Natural killer cell (primary cell): Measurements from ENCODE around the gene VPS36. TPM values are rescaled to one million over a fixed set of nuclear protein-coding genes. Genes with fewer than 3 reads are reported as not detected.
"Not testable (repeated sequence)": the region's sequence is repeated elsewhere in the genome, so short reads cannot be mapped to it uniquely, and the experiment has no call there.

ENCODE experiments used
- ATAC-seq, 3 donors: fragments of 150-1000 bp in 2 of 3; fragments of 200-7000 bp in 1 of 3; cut with Tn5 transposase; 1 replicate in 1 of 3; 2 replicates in 2 of 3; pipeline ENCODE4 v1.10.0; 2021; ENCODE audit warnings: mild to moderate bottlenecking in 2 of 3, moderate library complexity in 2 of 3
- DNase-seq, 2 donors: peaks; one replicate each; pipeline versions ENCODE4 v3.0.0 to v3.0.0-alpha.2; 2013 to 2021; ENCODE audit warnings: mixed read lengths in 1 of 2
- H3K27ac ChIP-seq: one replicate; pipeline ENCODE4 v1.5.1; 2013; ENCODE audit warnings: mild to moderate bottlenecking, low read length
- H3K27me3 ChIP-seq: one replicate; pipeline ENCODE4 v1.6.1; 2013; ENCODE audit warnings: low read length; ENCODE audit not compliant: control insufficient read depth, insufficient read depth
- H3K36me3 ChIP-seq: one replicate; pipeline ENCODE4 v1.6.1; 2013; ENCODE audit warnings: low read length; ENCODE audit not compliant: control insufficient read depth, insufficient read depth
- H3K4me1 ChIP-seq: one replicate; pipeline ENCODE4 v1.6.1; 2013; ENCODE audit warnings: low read length; ENCODE audit not compliant: control insufficient read depth, insufficient read depth
- H3K4me3 ChIP-seq: one replicate; pipeline ENCODE4 v1.5.1; 2013; ENCODE audit warnings: low read length
- H3K9me3 ChIP-seq: one replicate; pipeline ENCODE4 v1.6.1; 2013; ENCODE audit warnings: low read length; ENCODE audit not compliant: control insufficient read depth, insufficient read depth
- H3K27ac Mint-ChIP-seq, 2 donors: one replicate each; pipeline ENCODE4 v1.8.0; 2022; ENCODE audit warnings: mild to moderate bottlenecking in 2 of 2, mixed read lengths in 2 of 2, moderate library complexity in 1 of 2
- H3K27me3 Mint-ChIP-seq, 2 donors: one replicate each; pipeline ENCODE4 v1.8.0; 2022; ENCODE audit warnings: low read depth in 2 of 2, mixed read lengths in 2 of 2
- H3K36me3 Mint-ChIP-seq: one replicate; pipeline ENCODE4 v1.8.0; 2022; ENCODE audit warnings: mixed read lengths
- H3K4me1 Mint-ChIP-seq, 2 donors: one replicate each; pipeline ENCODE4 v1.8.0; 2022; ENCODE audit warnings: mixed read lengths in 2 of 2
- H3K4me3 Mint-ChIP-seq: one replicate; pipeline ENCODE4 v1.8.0; 2022; ENCODE audit warnings: mild to moderate bottlenecking, moderate library complexity, mixed read lengths
- H3K9me3 Mint-ChIP-seq, 2 donors: one replicate each; pipeline ENCODE4 v1.8.0; 2022; ENCODE audit warnings: mixed read lengths in 2 of 2
- WGBS: methylation state at CpG from one replicate; pipeline ENCODE4 v1.1.7; 2013; ENCODE audit warnings: missing lambda C conversion rate; ENCODE audit not compliant: insufficient coverage; 5-methylcytosine and 5-hydroxymethylcytosine counted together
- intact Hi-C: fragments of 100-400 bp; cut with micrococcal nuclease; formaldehyde crosslinking; loops from one replicate; pipeline ENCODE4 v1.14.2; 2022
- total RNA-seq, 4 donors: library from RNA; stranded (reverse); fragments of 120-200 nt in 1 of 4; gene quantifications; one replicate each; pipeline versions ENCODE4 v1.2.3 to v1.2.4, GENCODE V29; 2013 to 2022
- TF ChIP-seq, protein P1 (sequence below): fragments of 200-600 bp; IDR thresholded peaks from one replicate; pipeline ENCODE4 v1.8.0; 2022; ENCODE audit warnings: antibody characterized with exemption

The VPS36 gene
- total RNA-seq, 3 donors from 2014 or later (not counting 1 experiment from before 2014, with no cell fraction given) = 59.0 to 64.2 (median 63.3) TPM

DNA sequence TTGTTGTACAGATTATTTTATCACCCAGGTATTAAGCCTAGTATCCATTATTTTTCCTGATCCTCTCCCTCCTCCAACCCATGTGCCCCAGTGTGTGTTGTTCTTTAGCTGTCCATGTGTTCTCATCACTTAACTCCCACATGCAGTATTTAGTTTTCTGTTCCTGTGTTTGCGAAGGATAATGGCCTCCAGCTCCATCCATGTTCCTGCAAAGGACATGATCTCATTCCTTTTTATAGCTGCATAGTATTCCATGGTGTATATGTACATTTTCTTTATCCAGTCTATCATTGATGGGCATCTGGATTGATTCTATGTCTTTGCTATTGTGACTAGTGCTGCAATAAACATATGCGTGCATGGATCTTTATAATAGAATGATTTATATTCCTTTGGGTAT, 18.1 kb upstream of the VPS36 start:
- H3K9me3 ChIP-seq, H3K4me3 Mint-ChIP-seq, H3K4me1 Mint-ChIP-seq: not testable (repeated sequence)

DNA sequence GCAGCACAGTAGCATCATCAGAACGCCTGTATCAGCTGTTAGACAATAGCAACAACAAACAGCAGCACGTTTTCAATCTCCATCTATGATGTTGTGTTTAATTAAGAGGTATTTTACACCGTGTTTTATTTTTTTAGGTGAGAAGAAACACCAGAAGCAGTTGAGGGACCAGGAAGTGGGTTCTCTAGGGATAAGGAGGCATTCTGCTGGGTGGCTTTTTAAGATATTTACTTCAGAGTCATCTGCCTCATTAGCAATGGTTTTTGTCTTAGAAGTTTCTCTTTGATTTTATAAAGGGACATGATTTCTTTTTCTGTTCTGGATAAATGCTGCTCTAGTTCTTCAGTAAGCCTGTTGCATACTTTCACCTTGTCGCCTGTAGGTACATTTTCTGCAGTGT, 13.1 kb upstream of the VPS36 start:
- Histone ChIP-seq H3K27ac (no peak overlapping the region), H3K36me3 (peaks cover 18% of the 10 kb centered on the region), H3K9me3 (no peaks in the 10 kb centered on the region), H3K27me3 (no peaks in the 10 kb centered on the region), H3K4me3 (no peak overlapping the region), H3K4me1 (no peaks in the 10 kb centered on the region)
- intact Hi-C loops = no loop called here
- no peaks in the 10 kb centered on the region for H3K9me3 Mint-ChIP-seq
- ATAC-seq (no peak), DNase-seq (no peak)
- no peaks in the 10 kb centered on the region for H3K4me1 Mint-ChIP-seq
- WGBS = 79% methylated on average over 4 of the region's 4 CpGs
- H3K27me3 Mint-ChIP-seq = no peaks in the 10 kb centered on the region
- TF ChIP-seq, protein P1, sequence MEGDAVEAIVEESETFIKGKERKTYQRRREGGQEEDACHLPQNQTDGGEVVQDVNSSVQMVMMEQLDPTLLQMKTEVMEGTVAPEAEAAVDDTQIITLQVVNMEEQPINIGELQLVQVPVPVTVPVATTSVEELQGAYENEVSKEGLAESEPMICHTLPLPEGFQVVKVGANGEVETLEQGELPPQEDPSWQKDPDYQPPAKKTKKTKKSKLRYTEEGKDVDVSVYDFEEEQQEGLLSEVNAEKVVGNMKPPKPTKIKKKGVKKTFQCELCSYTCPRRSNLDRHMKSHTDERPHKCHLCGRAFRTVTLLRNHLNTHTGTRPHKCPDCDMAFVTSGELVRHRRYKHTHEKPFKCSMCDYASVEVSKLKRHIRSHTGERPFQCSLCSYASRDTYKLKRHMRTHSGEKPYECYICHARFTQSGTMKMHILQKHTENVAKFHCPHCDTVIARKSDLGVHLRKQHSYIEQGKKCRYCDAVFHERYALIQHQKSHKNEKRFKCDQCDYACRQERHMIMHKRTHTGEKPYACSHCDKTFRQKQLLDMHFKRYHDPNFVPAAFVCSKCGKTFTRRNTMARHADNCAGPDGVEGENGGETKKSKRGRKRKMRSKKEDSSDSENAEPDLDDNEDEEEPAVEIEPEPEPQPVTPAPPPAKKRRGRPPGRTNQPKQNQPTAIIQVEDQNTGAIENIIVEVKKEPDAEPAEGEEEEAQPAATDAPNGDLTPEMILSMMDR = no peak
- H3K27ac Mint-ChIP-seq = no peak overlapping the region
- no peak overlapping the region for H3K4me3 Mint-ChIP-seq
- H3K36me3 Mint-ChIP-seq = no peaks in the 10 kb centered on the region

More for the DNA sequence above, 18.1 kb upstream of the VPS36 start:
- H3K27ac Mint-ChIP-seq, H3K9me3 Mint-ChIP-seq, H3K36me3 ChIP-seq, H3K27me3 Mint-ChIP-seq, H3K4me1 ChIP-seq, DNase-seq, ATAC-seq, H3K27me3 ChIP-seq, H3K36me3 Mint-ChIP-seq, H3K27ac ChIP-seq, H3K4me3 ChIP-seq, intact Hi-C loops: not testable (repeated sequence)
- whole genome bisulfite sequencing = 100% methylated on average over 1 of the region's 2 CpGs

DNA sequence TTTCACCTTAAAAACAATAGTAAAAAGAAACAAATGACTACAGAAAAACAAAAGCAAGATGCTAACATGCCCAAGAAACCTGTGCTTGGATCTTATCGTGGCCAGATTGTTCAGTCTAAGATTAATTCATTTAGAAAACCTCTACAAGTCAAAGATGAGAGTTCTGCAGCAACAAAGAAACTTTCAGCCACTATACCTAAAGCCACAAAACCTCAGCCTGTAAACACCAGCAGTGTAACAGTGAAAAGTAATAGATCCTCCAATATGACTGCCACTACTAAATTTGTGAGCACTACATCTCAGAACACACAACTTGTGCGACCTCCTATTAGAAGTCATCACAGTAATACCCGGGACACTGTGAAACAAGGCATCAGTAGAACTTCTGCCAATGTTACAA, 10.8 kb upstream of the VPS36 start:
- ATAC-seq (no peak), DNase-seq (no peak)
- no peaks in the 10 kb centered on the region for H3K9me3 ChIP-seq
- Mint-ChIP-seq H3K4me1 (peaks cover 1 to 3% of the 10 kb centered on the region in 2 donors), H3K36me3 (no peaks in the 10 kb centered on the region), H3K27ac (no peak overlapping the region), H3K9me3 (no peaks in the 10 kb centered on the region), H3K27me3 (no peaks in the 10 kb centered on the region), H3K4me3 (no peak overlapping the region)
- peaks cover 14% of the 10 kb centered on the region for H3K36me3 ChIP-seq
- TF ChIP-seq, protein P1 = no peak
- H3K27me3 ChIP-seq = no peaks in the 10 kb centered on the region
- no peak overlapping the region for H3K27ac ChIP-seq
- H3K4me3 ChIP-seq = no peak overlapping the region
- 58% methylated on average over 3 of the region's 3 CpGs for WGBS
- no peaks in the 10 kb centered on the region for H3K4me1 ChIP-seq
- intact Hi-C loops = no loop called here

DNA sequence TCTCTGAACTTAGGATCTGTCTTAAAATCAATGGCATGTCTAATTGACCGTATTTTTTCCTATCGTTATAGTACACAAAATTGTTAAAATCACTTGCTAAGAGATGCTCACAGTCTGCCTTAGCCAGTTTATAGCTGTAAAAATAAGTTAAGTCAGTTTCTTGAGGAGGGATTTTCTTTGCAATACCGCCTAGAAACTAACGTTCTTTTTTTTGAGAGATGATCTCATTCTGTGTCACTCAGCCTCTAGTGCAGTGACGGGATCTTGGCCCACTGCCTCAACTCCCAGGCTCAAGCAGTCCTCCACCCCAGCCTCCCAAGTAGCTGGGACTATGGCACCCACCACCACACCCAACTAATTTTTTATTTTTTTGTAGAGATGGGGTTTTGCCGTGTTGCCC, 9.2 kb upstream of the VPS36 start:
- intact Hi-C loops = no loop called here
- peaks cover 12% of the 10 kb centered on the region for H3K36me3 ChIP-seq
- peaks cover 12 to 15% of the 10 kb centered on the region in 2 donors for H3K4me1 Mint-ChIP-seq
- WGBS = 97% methylated on average over 5 of the region's 6 CpGs
- ATAC-seq (no peak), DNase-seq (no peak)
- no peak overlapping the region for H3K27ac Mint-ChIP-seq
- TF ChIP-seq, protein P1 = no peak
- peaks cover 4% of the 10 kb centered on the region for H3K4me1 ChIP-seq
- no peaks in the 10 kb centered on the region for H3K27me3 ChIP-seq
- H3K36me3 Mint-ChIP-seq = no peaks in the 10 kb centered on the region
- no peak overlapping the region for H3K4me3 Mint-ChIP-seq
- no peak overlapping the region for H3K27ac ChIP-seq
- no peaks in the 10 kb centered on the region for H3K9me3 Mint-ChIP-seq
- H3K4me3 ChIP-seq = no peak overlapping the region
- H3K27me3 Mint-ChIP-seq = no peaks in the 10 kb centered on the region
- H3K9me3 ChIP-seq = no peaks in the 10 kb centered on the region
